Measurements from ENCODE around the gene PRRG1.

The PRRG1 gene

GRCh38 chrX:37378404-37378803 lies 29.2 kb downstream of the PRRG1 start:
- TF ChIP-seq POLR2A (IDR thresholded peaks at IDR 0.05; ENCODE audit: extremely low read depth, insufficient read length): no peak
- TF ChIP-seq MAX (IDR thresholded peaks at IDR 0.05; ENCODE audit: low read depth, low read length): no peak
- no peak for DNase-seq (ENCODE audit: low read depth)
- no peak overlapping the region for H3K4me3 ChIP-seq (ENCODE audit: low read depth, low read length)

DNA sequence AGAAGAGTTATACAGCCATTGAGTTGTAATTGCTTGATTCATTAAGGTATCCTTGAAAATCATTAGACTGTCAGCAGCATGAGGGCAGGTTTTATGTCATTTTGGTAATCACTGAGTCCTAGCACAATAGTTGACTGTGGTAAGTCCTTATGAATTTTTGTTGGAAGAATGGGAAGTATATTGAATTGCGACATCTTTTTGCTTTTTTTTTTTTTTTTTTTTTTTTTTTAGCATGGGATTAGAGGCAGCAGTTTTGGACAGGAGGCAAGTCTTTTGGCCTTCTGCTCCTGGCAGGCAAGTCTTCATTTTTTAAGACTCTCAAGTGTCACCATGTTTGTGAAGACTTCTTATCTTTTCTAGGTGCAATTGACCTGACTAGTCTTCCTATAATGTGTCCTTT lies 29.7 kb downstream of the PRRG1 start:
- TF ChIP-seq MYC (IDR thresholded peaks at IDR 0.05; ENCODE audit: low read depth, low read length): no peak
- no peak for TF ChIP-seq POLR2A (IDR thresholded peaks at IDR 0.05; ENCODE audit: extremely low read depth, insufficient read length)
- TF ChIP-seq CTCF (IDR thresholded peaks at IDR 0.05; ENCODE audit: low read depth, low read length): no peak
- TF ChIP-seq MAX (IDR thresholded peaks at IDR 0.05; ENCODE audit: low read depth, low read length): no peak
- H3K4me3 ChIP-seq (ENCODE audit: low read depth, low read length): no peak overlapping the region
- no peak for DNase-seq (ENCODE audit: low read depth)

- no peak for TF ChIP-seq MYC (IDR thresholded peaks at IDR 0.05; ENCODE audit: low read depth, low read length)
- no peak for TF ChIP-seq MAX (IDR thresholded peaks at IDR 0.05; ENCODE audit: low read depth, low read length)
- TF ChIP-seq POLR2A (IDR thresholded peaks at IDR 0.05; ENCODE audit: extremely low read depth, insufficient read length): no peak
- TF ChIP-seq CTCF (IDR thresholded peaks at IDR 0.05; ENCODE audit: low read depth, low read length): no peak
- no peak overlapping the region for H3K4me3 ChIP-seq (ENCODE audit: low read depth, low read length)
- DNase-seq (ENCODE audit: low read depth): no peak
These were observed 31.1 kb downstream of the PRRG1 start for GRCh38 chrX:37380256-37380655.

GRCh38 chrX:37380924-37381323 lies 31.8 kb downstream of the PRRG1 start:
- no peak for TF ChIP-seq MYC (IDR thresholded peaks at IDR 0.05; ENCODE audit: low read depth, low read length)
- TF ChIP-seq MAX (IDR thresholded peaks at IDR 0.05; ENCODE audit: low read depth, low read length): no peak
- TF ChIP-seq CTCF (IDR thresholded peaks at IDR 0.05; ENCODE audit: low read depth, low read length): no peak
- TF ChIP-seq POLR2A (IDR thresholded peaks at IDR 0.05; ENCODE audit: extremely low read depth, insufficient read length): no peak
- H3K4me3 ChIP-seq (ENCODE audit: low read depth, low read length): no peak overlapping the region
- no peak for DNase-seq (ENCODE audit: low read depth)

DNA sequence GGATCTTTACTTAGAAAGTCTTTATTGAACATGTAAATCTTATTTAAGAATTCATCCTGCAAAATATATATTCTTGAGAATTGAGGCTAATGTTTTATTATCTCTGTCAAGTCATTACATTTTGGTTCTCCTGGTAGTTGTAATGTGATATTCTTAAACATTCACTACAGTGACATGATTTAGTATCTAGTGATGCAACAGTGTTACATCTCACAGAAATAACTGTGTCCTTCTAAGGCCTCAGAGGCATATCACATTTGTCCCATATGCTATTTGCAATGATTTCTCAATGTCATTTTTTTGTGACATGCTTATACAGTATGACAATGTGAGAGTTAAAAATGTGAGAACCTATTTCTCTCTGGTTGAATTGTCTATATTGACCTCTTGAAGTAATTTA lies 34.1 kb downstream of the PRRG1 start:
- DNase-seq (ENCODE audit: low read depth): no peak
- H3K4me3 ChIP-seq (ENCODE audit: low read depth, low read length): no peak overlapping the region
- TF ChIP-seq MAX (IDR thresholded peaks at IDR 0.05; ENCODE audit: low read depth, low read length) (no peak), POLR2A (IDR thresholded peaks at IDR 0.05; ENCODE audit: extremely low read depth, insufficient read length) (no peak), CTCF (IDR thresholded peaks at IDR 0.05; ENCODE audit: low read depth, low read length) (no peak), MYC (IDR thresholded peaks at IDR 0.05; ENCODE audit: low read depth, low read length) (no peak)

DNA sequence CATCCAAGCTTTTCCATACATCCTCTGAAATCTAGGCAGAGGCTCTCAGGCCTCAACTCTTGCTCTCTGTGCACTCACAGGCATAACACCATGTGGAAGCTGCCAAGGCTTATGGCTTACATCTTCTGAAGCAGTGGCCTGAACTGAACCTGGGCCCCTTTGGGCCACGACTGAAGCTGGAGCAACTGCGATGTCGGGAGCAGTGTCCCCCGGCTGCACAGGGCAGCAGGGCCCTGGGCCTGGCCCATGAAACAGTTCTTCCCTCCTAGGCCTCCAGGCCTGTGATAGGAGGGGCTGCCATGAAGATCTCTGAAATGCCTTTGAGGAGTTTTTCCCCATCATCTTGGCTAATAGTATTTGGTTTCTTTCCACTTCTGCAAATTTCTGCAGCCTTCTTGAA lies 39.2 kb downstream of the PRRG1 start:
- H3K4me3 ChIP-seq (ENCODE audit: low read depth, low read length): no peak overlapping the region
- TF ChIP-seq MAX (IDR thresholded peaks at IDR 0.05; ENCODE audit: low read depth, low read length) (no peak), POLR2A (IDR thresholded peaks at IDR 0.05; ENCODE audit: extremely low read depth, insufficient read length) (no peak), MYC (IDR thresholded peaks at IDR 0.05; ENCODE audit: low read depth, low read length) (no peak), CTCF (IDR thresholded peaks at IDR 0.05; ENCODE audit: low read depth, low read length) (no peak)
- DNase-seq (ENCODE audit: low read depth): no peak

All from NB4 (cell line).